DOHH2 (cell line): ENCODE measurements around the gene TRAPPC2L.

Experiments
- EZH2phosphoT487 ChIP-seq: fragments of 200-600 bp; sonication (generic); IDR thresholded peaks from 2 replicates; pipeline ENCODE4 v1.6.1; 2017; ENCODE audit warnings: borderline replicate concordance, mild to moderate bottlenecking, antibody characterized with exemption, low read length, moderate library complexity, mixed read lengths
- TF ChIP-seq, protein P1 (sequence below): fragments of 200-600 bp; sonication (generic); IDR thresholded peaks from one replicate; pipeline ENCODE4 v1.5.1; 2014; ENCODE audit warnings: antibody characterized with exemption, mild to moderate bottlenecking, low read depth, low read length; ENCODE audit not compliant: poor library complexity, severe bottlenecking

DNA sequence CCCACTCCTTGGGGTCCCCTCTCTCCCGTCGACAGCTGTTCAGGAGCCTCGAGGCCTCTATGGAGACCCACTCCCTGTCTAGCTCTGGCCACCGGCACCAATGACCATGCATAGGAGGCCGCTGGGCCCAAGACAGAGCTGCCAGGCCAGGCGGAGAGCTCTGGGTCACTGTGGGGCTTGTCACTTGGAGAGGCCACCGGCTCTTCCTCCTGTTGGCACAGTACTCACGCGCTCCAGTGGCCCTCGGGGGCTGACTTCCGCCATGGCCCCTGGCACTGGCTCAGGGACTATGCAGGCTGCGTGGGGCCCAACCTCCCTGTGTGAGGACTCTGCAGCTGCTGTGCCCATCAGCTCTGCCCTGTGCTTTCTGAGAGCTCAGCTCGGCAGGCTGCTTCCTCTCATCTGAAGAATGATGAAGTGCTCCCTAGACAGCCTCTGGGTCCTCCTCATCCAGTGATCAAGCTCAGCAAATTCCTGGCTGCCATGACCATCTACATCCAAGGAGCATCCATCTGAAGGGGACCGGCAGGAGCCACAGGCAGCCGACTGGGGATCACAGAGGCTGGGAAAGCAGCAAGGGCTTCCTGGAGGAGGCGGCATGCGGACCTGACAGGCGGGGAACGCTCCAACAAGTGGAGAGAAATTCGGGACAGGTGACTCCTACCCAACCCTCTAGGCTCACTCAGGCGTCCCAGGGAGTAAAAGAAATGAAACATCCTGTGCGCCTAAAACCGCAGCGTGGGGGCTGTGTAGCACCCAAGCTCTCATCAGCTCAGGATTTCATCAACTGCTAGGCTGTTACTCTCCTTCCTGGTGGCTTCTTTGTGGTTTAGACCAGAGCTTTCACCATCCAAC, 17.0 kb upstream of the TRAPPC2L start:
- TF ChIP-seq EZH2phosphoT487: no peak
- TF ChIP-seq, protein P1, sequence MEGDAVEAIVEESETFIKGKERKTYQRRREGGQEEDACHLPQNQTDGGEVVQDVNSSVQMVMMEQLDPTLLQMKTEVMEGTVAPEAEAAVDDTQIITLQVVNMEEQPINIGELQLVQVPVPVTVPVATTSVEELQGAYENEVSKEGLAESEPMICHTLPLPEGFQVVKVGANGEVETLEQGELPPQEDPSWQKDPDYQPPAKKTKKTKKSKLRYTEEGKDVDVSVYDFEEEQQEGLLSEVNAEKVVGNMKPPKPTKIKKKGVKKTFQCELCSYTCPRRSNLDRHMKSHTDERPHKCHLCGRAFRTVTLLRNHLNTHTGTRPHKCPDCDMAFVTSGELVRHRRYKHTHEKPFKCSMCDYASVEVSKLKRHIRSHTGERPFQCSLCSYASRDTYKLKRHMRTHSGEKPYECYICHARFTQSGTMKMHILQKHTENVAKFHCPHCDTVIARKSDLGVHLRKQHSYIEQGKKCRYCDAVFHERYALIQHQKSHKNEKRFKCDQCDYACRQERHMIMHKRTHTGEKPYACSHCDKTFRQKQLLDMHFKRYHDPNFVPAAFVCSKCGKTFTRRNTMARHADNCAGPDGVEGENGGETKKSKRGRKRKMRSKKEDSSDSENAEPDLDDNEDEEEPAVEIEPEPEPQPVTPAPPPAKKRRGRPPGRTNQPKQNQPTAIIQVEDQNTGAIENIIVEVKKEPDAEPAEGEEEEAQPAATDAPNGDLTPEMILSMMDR: no peak
